GM12878 (cell line): ENCODE results near the gene FREY1. TPM values are rescaled to one million over a fixed set of nuclear protein-coding genes. Genes with fewer than 3 reads are reported as not detected.

ENCODE experiments used
- ATAC-seq: fragments of 200-7000 bp; cut with Tn5 transposase; 3 replicates; pipeline ENCODE4 v1.9.1; 2020; ENCODE audit warnings: mild to moderate bottlenecking, moderate library complexity
- BruUV-seq: library from RNA; stranded (reverse); fragments of 400-500 nt; replicated peaks from 2 replicates; lab custom pipeline; 2021; lab: Mats Ljungman, UMichigan
- CTCF ChIA-PET: fragments of 300-600 bp; sonication (Branson Sonifier 250); formaldehyde crosslinking; extraction: SDS; loops from one replicate; lab custom pipeline; 2021; ENCODE audit warnings: inconsistent platforms; lab: Yijun Ruan, JAX
- POLR2A ChIA-PET: fragments of 350-600 bp; formaldehyde crosslinking; extraction: SDS; loops from one replicate; lab custom pipeline; 2021; ENCODE audit warnings: inconsistent platforms; lab: Charles Lee
- RAD21 ChIA-PET: fragments of 300-600 bp; sonication (Branson Sonifier 250); formaldehyde crosslinking; loops from one replicate; lab custom pipeline; 2023; ENCODE audit warnings: antibody characterized with exemption; ENCODE audit not compliant: unreplicated experiment; lab: Charles Lee
- SMC1A ChIA-PET: fragments of 300-600 bp; sonication (Branson Sonifier 250); formaldehyde crosslinking; loops from one replicate; lab custom pipeline; 2023; ENCODE audit not compliant: unreplicated experiment, uncharacterized antibody; lab: Charles Lee
- DNase-seq: peaks from one replicate; pipeline ENCODE4 v3.0.0-alpha.2; 2011; ENCODE audit warnings: low read depth, low spot score
- FAIRE-seq: peaks from 3 replicates; lab custom pipeline; 2011; peaks lifted over from hg19 to GRCh38; lab: Jason Lieb, UNC
- H2AFZ ChIP-seq: 2 replicates; pipeline ENCODE4 v1.6.0; 2011; ENCODE audit warnings: low read depth, low read length, control low read depth; ENCODE audit not compliant: control insufficient read depth
- H3K27ac ChIP-seq: 2 replicates; pipeline ENCODE4 v1.5.1; 2011; ENCODE audit warnings: control low read depth; ENCODE audit not compliant: control insufficient read depth, insufficient read depth
- H3K27me3 ChIP-seq, 2 experiments: replicated peaks in 1 of 2; 2 replicates each; pipeline versions ENCODE4 v1.6.0 to v1.6.1; 2011; ENCODE audit warnings: low read length in 1 of 2; ENCODE audit not compliant: control insufficient read depth in 2 of 2, insufficient read depth in 2 of 2
- H3K36me3 ChIP-seq, 2 experiments: 2 replicates each; pipeline ENCODE4 v1.5.1; 2011; ENCODE audit warnings: low read length in 1 of 2; ENCODE audit not compliant: control insufficient read depth in 2 of 2, insufficient read depth in 2 of 2
- H3K4me1 ChIP-seq: 2 replicates; pipeline ENCODE4 v1.6.1; 2011; ENCODE audit warnings: mild to moderate bottlenecking, low read length, moderate library complexity, mixed read lengths; ENCODE audit not compliant: control insufficient read depth, insufficient read depth
- H3K4me2 ChIP-seq: 2 replicates; pipeline ENCODE4 v1.6.0; 2011; ENCODE audit warnings: control low read depth; ENCODE audit not compliant: control insufficient read depth, insufficient read depth
- H3K4me3 ChIP-seq: fragments of 200-600 bp; sonication (generic); 2 replicates; pipeline ENCODE4 v1.5.1; 2016
- H3K79me2 ChIP-seq: 2 replicates; pipeline ENCODE4 v1.6.0; 2011; ENCODE audit warnings: low read length; ENCODE audit not compliant: control insufficient read depth, insufficient read depth
- H3K9ac ChIP-seq: 2 replicates; pipeline ENCODE4 v1.8.0; 2011; ENCODE audit warnings: low read length, control low read depth, mixed read lengths; ENCODE audit not compliant: control insufficient read depth, insufficient read depth
- H3K9me3 ChIP-seq: replicated peaks from 3 replicates; pipeline ENCODE4 v1.5.1; 2011; ENCODE audit warnings: mild to moderate bottlenecking, low read length; ENCODE audit not compliant: control insufficient read depth, insufficient read depth
- H4K20me1 ChIP-seq: 2 replicates; pipeline ENCODE4 v1.6.0; 2011; ENCODE audit not compliant: control insufficient read depth, insufficient read depth
- BMI1 ChIP-seq: fragments of 450-650 bp; IDR thresholded peaks from 2 replicates; pipeline ENCODE4 v1.6.1; 2016; ENCODE audit warnings: mild to moderate bottlenecking, moderate library complexity, borderline replicate concordance
- NFIC ChIP-seq: IDR thresholded peaks from 2 replicates; pipeline ENCODE4 v1.6.1; 2012; ENCODE audit warnings: low read depth, mild to moderate bottlenecking, inconsistent platforms, low read length, moderate library complexity
- RBBP5 ChIP-seq: fragments of 200-600 bp; sonication (generic); conservative IDR thresholded peaks from 2 replicates; pipeline ENCODE4 v1.6.1; 2016
- SMAD1 ChIP-seq: fragments of 450-650 bp; IDR thresholded peaks from 2 replicates; pipeline ENCODE4 v1.6.1; 2018; ENCODE audit warnings: mild to moderate bottlenecking, low read depth; ENCODE audit not compliant: partially characterized antibody
- SPI1 ChIP-seq: IDR thresholded peaks from 2 replicates; pipeline ENCODE4 v1.6.1; 2011; ENCODE audit warnings: low read depth, mild to moderate bottlenecking, low read length, moderate library complexity, borderline replicate concordance; ENCODE audit not compliant: insufficient read depth
- STAT1 ChIP-seq: fragments of 450-650 bp; conservative IDR thresholded peaks from 2 replicates; pipeline ENCODE4 v1.6.1; 2014; ENCODE audit warnings: antibody characterized with exemption, mild to moderate bottlenecking
- SUZ12 ChIP-seq: fragments of 200-600 bp; sonication (generic); IDR thresholded peaks from one replicate; pipeline ENCODE4 v1.6.1; 2018; ENCODE audit warnings: antibody characterized with exemption, mild to moderate bottlenecking; ENCODE audit not compliant: unreplicated experiment
- YY1 ChIP-seq: IDR thresholded peaks from 2 replicates; pipeline ENCODE4 v1.6.1; 2011; ENCODE audit warnings: low read depth, mild to moderate bottlenecking, low read length
- ZNF24 ChIP-seq: fragments of 450-650 bp; IDR thresholded peaks from 2 replicates; pipeline ENCODE4 v1.6.1; 2017; ENCODE audit warnings: antibody characterized with exemption, mild to moderate bottlenecking
- WGBS: methylation state at CpG from one replicate; pipeline ENCODE4 v1.1.6; 2016; ENCODE audit warnings: low lambda C conversion rate; ENCODE audit not compliant: insufficient replicate concordance, insufficient coverage; ENCODE audit errors: missing lambda C conversion rate; 5-methylcytosine and 5-hydroxymethylcytosine counted together
- in situ Hi-C: fragments of 300-500 bp; cut with MboI; formaldehyde crosslinking; loops from 9 replicates; pipeline ENCODE4 v1.14.3; 2018; ENCODE audit warnings: mixed read lengths
- intact Hi-C: fragments of 100-400 bp; cut with micrococcal nuclease; formaldehyde crosslinking; loops from one replicate; pipeline ENCODE4 v1.14.2; 2022; ENCODE audit not compliant: unreplicated experiment
- polyA plus RNA-seq, 11 experiments: library from polyadenylated mRNA; depleted of rRNA in 4 of 11; unstranded in 6 of 11; stranded (reverse) in 5 of 11; fragments of >200 nt; fragmentation: Nextera tagmentation in 4 of 11; fragmentation: Illumina TruSeq in 1 of 11; extraction: Ambion mirVana in 4 of 11; extraction: Trizol in 1 of 11; gene quantifications; 1 replicate in 1 of 11; 2 replicates in 10 of 11; pipeline versions ENCODE4 v1.2.1 to v1.2.3, GENCODE V29; 2011 to 2016; ENCODE audit warnings: inconsistent platforms in 2 of 11, missing spikeins in 2 of 11, low read depth in 1 of 11
- total RNA-seq, 4 experiments: library from RNA; depleted of rRNA in 3 of 4; stranded (reverse); fragments of >200 nt in 3 of 4; fragmentation: Illumina TruSeq in 1 of 4; extraction: Trizol in 1 of 4; gene quantifications; 2 replicates each; pipeline versions ENCODE4 v1.2.1 to v1.2.3, GENCODE V29; 2013 to 2021
- TF ChIP-seq, protein P1 (sequence below): fragments of 450-650 bp; IDR thresholded peaks from 2 replicates; pipeline ENCODE4 v1.6.1; 2017; ENCODE audit warnings: low read depth, mild to moderate bottlenecking, moderate library complexity

Gene FREY1
- total and polyA plus RNA-seq, 10 of the 15 experiments (the other 5 are each of a cell fraction or from before 2014, with no cell fraction given), result 0.13 to 1.7 (median 0.39) TPM; not detected in 3

DNA sequence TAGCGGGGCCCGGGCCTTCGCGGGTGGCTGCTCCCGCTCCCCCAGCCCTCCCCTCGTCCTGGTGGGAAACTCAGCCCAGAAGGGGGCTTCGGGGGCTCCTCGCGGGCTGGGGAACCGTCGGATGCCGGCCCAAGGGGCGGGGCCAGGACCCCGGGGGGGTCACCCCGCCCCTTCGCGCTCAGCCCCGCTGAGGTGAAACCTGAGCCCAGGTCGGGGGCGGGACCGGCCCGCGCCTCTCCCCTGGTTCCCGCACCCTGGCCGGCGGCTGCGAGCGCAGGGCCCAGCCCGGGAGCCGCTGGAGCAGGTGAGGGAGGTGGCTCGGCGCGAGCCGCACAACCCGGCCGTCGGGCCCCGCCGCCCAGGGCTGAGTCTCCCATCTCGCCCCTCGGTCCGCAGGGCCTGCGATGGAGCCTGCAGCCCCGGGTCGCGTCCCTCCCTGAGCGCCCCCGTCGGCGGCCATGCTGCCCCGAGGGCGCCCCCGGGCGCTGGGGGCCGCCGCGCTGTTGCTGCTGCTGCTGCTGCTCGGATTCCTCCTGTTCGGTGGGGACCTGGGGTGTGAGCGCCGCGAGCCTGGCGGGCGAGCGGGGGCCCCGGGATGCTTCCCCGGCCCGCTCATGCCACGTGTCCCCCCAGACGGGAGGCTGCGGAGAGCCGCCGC lies 15.5 kb upstream of the FREY1 start, which contains the start of gene LARGE2 (continued):
- TF ChIP-seq, protein P1, sequence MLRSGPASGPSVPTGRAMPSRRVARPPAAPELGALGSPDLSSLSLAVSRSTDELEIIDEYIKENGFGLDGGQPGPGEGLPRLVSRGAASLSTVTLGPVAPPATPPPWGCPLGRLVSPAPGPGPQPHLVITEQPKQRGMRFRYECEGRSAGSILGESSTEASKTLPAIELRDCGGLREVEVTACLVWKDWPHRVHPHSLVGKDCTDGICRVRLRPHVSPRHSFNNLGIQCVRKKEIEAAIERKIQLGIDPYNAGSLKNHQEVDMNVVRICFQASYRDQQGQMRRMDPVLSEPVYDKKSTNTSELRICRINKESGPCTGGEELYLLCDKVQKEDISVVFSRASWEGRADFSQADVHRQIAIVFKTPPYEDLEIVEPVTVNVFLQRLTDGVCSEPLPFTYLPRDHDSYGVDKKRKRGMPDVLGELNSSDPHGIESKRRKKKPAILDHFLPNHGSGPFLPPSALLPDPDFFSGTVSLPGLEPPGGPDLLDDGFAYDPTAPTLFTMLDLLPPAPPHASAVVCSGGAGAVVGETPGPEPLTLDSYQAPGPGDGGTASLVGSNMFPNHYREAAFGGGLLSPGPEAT, result no peak
- TF ChIP-seq STAT1 (no peak), NFIC (no peak), ZNF24 (no peak), SMAD1 (no peak), YY1 (0 out of 2 replicates have a peak, but pooled peaks have one; percentile 20)

DNA sequence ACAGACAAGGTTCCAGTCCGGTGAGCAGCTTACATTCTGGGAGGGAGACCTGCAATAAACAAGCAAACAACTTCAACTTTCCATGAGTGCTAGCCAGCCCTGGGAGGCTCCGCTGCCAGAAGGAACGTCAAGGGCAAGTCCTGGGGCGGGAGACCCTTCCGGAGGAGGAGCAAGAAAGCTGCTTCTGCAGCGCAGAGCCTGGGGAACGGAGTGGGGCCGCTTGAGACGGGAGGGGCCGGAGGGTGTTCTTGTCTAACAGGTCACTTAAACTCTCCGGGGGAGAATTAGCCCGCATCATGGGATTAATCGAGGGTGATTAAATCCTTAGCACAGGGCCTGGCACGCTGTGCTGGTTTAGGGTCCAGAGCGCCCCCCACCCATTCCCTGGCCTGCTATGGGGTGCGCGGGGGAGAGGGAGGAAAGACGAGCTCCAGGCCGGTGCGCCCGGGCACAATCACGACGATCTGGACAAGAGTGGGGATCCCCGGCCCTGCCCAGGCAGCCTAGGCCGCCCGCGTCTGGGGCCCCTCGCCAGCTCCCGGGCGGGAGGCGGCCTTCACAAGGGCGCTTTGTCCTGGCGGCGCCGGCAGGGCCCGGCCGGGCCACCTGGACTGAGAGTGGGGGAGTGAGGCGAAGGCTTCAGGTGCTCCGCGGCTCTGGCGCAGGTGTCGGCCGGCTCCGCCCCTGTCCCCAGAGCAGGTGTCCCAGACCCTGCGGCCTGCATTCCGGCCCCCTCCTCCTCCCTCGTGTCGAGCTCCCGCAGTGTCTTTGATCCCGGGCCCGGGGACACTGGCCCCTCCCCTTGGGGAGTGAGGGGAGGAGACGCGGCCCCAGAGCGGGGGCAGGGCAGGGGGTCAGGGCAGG lies 14.7 kb upstream of the FREY1 start:
- ChIA-PET POLR2A (no interaction called here), RAD21 (interaction anchor here (0.6 kb wide), 1 partner anchor 13 kb away, joined by 4 read pairs; no protein-coding TSS in a partner anchor), CTCF (interaction anchor here (0.8 kb wide), 1 partner anchor 49 kb away, joined by 3 read pairs; no protein-coding TSS in a partner anchor), SMC1A (no interaction called here)
- Histone ChIP-seq H3K27me3 (peaks cover 6 to 18% of the 10 kb centered on the region in 2 experiments; a peak in 3 of 4 replicates), H3K79me2 (peaks cover 9% of the 10 kb centered on the region), H3K9me3 (no peaks in the 10 kb centered on the region; the same call in 2 of the 3 replicates), H3K36me3 (no peaks in the 10 kb centered on the region), H3K9ac (no peak overlapping the region), H4K20me1 (no peaks in the 10 kb centered on the region), H3K4me1 (peaks cover 9% of the 10 kb centered on the region), H3K27ac (no peak overlapping the region), H3K4me2 (peak overlapping the region; percentile 66; the same call in 1 of the 2 replicates), H3K4me3 (no peak overlapping the region; the same call in 1 of the 2 replicates), H2AFZ (no peak overlapping the region)
- ATAC-seq, result no peak
- no TSS peak for BruUV-seq
- DNase-seq, result no peak
- intact Hi-C loops, result no loop called here
- 44% methylated on average over 51 of the region's 54 CpGs for WGBS
- TF ChIP-seq RBBP5 (no peak), BMI1 (no peak), SPI1 (no peak), SUZ12 (peak; percentile 94)
- no peak for FAIRE-seq
- in situ Hi-C loops, result no loop called here
